Measurements from ENCODE around the gene ATP5MC2.
A peak's percentile ranks its signal among the peaks of the same experiment; 100 is the strongest.
"Not testable (repeated sequence)": the region's sequence is repeated elsewhere in the genome, so short reads cannot be mapped to it uniquely, and the experiment has no call there.

ATP5MC2 gene

GRCh38 chr12:53695152-53696145, 19.6 kb upstream of the ATP5MC2 start:
- peak; percentile 35 for DNase-seq (ENCODE audit: low read depth, low spot score)

DNA sequence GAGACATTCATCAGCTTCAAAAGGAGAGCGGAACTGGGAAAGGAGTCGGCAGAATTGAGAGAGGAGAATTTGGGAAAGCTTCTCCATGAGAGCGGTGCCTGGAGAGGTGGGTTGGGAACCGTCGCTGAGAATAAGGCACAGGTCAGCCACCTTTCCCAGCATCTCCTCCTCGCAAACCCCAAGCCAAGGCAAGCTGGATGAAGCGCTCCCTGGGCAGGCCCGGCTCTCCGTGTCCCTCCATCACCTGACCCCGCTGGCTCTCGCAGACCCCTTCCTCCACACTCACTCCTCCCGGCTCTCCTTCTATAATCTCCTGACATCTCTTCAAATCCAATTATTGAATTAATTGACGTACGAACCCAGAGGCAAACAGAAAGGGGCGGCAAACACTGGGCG, 18.9 kb upstream of the ATP5MC2 start:
- DNase-seq (ENCODE audit: low read depth, low spot score), result peak; percentile 21

DNA sequence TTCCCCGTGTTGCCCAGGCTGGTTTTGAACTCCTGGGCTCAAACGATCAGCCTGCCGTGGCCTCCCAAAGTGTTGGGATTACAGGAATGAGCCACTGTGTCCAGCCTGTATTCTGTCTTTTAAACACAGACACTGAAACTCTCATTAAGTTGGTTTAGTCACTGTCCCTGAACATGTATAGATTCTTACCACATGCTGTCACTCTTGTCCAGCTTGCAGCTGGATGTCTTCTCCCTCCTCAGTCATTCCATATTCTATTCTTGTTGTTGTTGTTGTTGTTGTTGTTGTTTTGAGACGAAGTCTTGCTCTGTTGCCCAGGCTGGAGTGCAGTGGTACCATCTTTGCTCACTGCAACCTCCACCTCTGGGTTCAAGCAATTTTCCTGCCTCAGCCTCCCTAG, 12.3 kb upstream of the ATP5MC2 start:
- DNase-seq (ENCODE audit: low read depth, low spot score), result no peak

- no peak for DNase-seq (ENCODE audit: low read depth, low spot score)
Observed at GRCh38 chr12:53686436-53686835, 10.6 kb upstream of the ATP5MC2 start.

DNA sequence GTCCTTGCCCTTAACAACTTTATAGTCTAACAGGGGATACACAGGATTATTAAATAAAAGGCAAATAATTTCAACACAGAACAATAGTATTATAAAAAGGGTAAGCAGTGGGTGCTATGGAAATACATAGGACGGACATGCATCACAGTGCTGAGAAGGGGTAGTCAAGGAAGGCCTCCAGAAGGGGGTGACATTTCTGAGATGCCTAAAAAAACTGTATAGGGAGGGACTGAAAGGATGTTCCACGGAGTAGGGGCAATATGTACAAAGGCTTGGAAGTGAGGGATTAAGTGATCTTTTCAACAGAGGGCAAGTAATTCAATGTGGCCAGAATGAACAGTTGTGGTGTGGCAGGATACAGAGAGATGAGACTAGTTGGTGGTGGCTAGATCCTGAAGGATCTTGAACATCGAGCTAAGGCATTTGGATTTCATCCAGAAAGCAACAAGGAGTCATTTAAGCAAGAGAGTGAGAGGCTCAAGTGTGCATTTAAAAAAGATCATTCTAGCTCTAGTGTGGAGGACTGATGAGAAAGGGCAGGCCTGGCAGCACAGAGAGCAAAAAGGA, 8.9 kb upstream of the ATP5MC2 start:
- DNase-seq (ENCODE audit: low read depth, low spot score), result no peak

- no peak for DNase-seq (ENCODE audit: low read depth, low spot score)
Observed at GRCh38 chr12:53683983-53684382, 8.1 kb upstream of the ATP5MC2 start.

DNA sequence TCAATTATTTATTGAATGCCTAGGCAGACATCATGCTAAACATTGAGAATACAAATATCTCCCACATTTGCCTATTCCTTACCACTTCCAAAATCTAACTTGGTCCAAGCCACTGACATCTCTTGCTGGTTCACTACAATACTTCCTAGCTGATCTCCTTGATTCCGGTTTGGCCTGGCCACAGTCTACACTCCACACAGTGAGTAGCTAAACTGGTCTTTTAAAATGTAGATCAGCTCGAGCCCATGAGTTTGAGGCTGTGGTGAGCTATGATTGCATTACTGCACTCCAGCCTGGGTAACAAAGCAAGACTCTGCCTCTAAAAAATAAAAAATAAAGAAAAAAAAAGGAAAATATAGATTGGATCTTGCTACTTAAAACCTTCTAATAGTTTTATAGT, 7.6 kb upstream of the ATP5MC2 start:
- no peak for DNase-seq (ENCODE audit: low read depth, low spot score)

DNA sequence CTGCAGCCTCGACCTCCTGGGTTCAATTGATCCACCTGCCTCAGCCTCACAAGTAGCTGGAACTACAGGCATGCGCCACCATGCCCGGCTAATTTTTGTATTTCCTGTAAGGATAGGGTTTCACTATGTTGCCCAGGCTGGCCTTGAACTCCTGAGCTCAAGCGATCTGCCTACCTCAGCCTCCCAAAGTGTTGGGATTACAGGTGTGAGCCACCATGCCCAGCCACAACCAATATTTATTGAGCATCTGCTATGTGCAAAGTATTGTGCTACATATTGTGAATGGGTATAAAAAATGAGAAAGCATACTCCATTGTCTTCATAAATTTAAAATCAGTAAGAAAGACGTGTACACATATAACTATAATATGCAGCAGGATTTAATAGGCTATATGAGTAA, 4.2 kb upstream of the ATP5MC2 start:
- DNase-seq (ENCODE audit: low read depth, low spot score), result not testable (repeated sequence)

DNA sequence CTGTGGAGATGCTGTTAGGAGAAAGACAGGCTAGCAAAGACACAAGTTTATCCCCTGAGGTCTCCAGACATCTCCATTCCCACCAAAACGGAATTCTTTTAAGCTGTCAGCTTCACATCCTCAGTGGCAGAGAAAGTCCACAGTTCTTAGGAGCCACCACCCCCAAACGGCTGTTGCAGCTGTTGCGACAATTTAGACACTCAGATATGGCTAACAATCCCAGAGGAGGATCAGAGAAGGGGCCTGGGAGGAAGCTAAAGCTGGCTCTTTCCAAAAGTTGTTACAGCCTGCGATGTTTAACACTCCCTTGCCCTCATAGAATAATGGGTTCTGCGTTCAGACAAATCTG, 1.9 kb upstream of the ATP5MC2 start:
- DNase-seq (ENCODE audit: low read depth, low spot score), result no peak

GRCh38 chr12:53677016-53677799, 1.3 kb upstream of the ATP5MC2 start:
- peak; percentile 66 for DNase-seq (ENCODE audit: low read depth, low spot score)

DNA sequence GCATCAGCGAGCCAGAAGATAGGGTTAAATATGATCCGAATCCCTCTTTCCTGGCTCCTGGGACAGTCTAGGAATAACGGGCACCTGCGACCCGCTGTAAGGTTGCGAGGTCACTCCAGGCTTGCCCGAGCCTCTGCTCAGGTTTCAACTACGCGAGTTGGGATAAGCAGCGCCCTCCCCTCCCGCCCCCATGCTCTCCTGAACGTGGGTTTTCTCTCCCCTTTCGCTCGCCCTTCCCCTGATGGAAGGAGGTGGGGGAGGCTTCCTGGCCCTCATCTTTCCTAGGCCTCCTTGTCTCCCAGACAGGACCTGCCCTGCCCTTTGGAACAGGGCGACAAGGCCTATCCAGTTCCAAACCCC, 753 bp upstream of the ATP5MC2 start:
- peak; percentile 77 for DNase-seq (ENCODE audit: low read depth, low spot score)

GRCh38 chr12:53674977-53675700, 744 bp downstream of the ATP5MC2 start:
- no peak for DNase-seq (ENCODE audit: low read depth, low spot score)

- no peak for DNase-seq (ENCODE audit: low read depth, low spot score)
Observed at GRCh38 chr12:53670971-53671370, 4.9 kb downstream of the ATP5MC2 start.

DNA sequence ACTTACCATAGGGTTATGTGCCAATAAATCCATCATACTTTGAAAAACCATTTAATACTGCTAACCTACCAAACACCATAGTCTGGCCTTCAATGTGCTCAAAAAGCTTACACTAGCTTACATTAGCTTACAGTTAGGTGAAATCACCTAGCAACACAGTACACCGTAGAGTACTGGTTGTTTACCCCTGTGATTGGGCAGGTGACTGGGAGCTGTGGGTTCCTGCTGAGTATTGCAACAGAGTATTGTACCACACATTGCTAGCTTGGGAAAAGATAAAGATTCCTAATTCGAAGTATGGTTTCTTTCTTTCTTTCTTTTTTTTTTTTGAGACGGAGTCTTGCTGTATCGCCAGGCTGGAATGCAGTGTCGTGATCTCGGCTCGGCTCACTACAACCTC, 5.6 kb downstream of the ATP5MC2 start:
- DNase-seq (ENCODE audit: low read depth, low spot score), result no peak

GRCh38 chr12:53667080-53667479, 8.8 kb downstream of the ATP5MC2 start:
- no peak for DNase-seq (ENCODE audit: low read depth, low spot score)

GRCh38 chr12:53664936-53665335, 10.9 kb downstream of the ATP5MC2 start:
- DNase-seq (ENCODE audit: low read depth, low spot score), result no peak

DNA sequence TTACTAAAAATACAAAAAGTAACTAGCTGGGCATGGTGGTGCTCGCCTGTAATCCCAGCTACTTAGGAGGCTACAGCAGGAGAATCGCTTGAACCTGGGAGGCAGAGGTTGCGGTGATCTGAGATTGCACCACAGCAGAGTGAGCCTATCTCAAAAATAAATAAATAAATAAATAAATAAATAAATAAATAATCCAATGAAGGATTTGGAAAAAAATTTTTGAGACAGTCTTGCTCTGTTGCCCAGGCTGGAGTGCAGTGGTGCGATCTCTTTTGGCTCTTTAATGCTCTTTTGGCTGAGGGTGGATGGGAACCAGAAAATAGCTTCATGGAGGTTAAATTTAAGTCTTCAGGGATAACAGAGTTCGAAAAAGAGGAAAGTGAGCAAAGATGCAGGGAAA, 11.7 kb downstream of the ATP5MC2 start:
- no peak for DNase-seq (ENCODE audit: low read depth, low spot score)

GRCh38 chr12:53660041-53660440, 15.8 kb downstream of the ATP5MC2 start:
- no peak for DNase-seq (ENCODE audit: low read depth, low spot score)

DNA sequence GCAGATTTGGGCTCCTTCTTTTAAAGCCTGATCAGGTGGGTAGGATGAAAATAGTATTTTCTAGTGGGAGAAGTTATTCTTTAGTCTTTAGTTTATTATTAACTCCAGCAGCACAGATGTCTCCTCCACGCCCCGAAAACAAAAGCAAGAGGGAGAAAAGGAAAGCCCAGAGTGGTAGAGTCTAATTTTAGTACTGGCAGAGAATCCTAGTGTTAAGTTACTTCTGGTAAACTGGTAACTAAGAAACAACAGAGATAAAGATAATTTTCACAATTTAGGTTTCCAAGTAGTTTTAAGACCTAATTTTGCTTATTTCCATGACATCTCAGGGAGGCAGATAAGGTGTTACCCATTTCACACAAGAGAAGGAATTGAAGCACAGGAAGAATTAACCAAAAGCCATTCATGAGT, 16.3 kb downstream of the ATP5MC2 start:
- no peak for DNase-seq (ENCODE audit: low read depth, low spot score)

DNA sequence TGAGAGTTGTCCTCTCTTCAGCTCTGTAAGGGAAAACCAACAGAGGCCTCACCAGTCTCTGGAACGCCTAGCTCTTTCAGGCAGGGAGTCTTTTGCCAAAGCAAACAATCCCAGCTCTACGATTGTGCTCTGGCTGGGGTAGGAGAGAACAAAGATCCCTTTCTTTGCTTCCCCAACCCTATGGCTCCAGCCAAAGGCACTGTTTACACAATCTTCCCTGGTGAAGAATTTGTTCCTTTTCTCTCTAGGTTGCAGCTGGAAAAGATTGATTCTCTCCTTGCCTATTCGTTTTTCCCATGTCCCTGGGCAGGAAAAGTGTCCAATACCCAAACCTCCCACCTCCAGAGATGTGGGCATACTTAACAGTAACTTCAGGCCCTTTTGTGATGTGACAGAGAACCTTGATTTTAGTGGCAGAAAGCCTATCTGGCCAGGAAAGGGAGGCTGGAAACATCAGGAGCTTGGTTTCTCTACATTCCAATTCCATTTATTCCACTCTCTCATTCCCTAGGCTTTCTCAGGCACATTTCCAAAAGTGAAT, 16.8 kb downstream of the ATP5MC2 start:
- peak; percentile 71 for DNase-seq (ENCODE audit: low read depth, low spot score)

GRCh38 chr12:53657041-53657440, 18.8 kb downstream of the ATP5MC2 start:
- no peak for DNase-seq (ENCODE audit: low read depth, low spot score)

GRCh38 chr12:53653595-53653994, 22.3 kb downstream of the ATP5MC2 start:
- DNase-seq (ENCODE audit: low read depth, low spot score), result no peak
